Stomach (tissue), 4 donors: ENCODE measurements around the gene HORMAD2.

Experiments used
- POLR2AphosphoS5 ChIP-seq, 3 donors: sonication (generic); formaldehyde crosslinking; IDR thresholded peaks; one replicate each; pipeline ENCODE4 v1.6.1; 2016; ENCODE audit warnings: antibody characterized with exemption in 3 of 3
- TF ChIP-seq, protein P1 (sequence below), 7 experiments: fragments of 450-650 bp in 4 of 7; fragments of 200-600 bp in 3 of 7; sonication (generic) in 3 of 7; IDR thresholded peaks; one replicate each; pipeline ENCODE4 v1.5.1; 2016 to 2019; ENCODE audit warnings: antibody characterized with exemption in 7 of 7, control low read depth in 2 of 7, mild to moderate bottlenecking in 1 of 7

DNA sequence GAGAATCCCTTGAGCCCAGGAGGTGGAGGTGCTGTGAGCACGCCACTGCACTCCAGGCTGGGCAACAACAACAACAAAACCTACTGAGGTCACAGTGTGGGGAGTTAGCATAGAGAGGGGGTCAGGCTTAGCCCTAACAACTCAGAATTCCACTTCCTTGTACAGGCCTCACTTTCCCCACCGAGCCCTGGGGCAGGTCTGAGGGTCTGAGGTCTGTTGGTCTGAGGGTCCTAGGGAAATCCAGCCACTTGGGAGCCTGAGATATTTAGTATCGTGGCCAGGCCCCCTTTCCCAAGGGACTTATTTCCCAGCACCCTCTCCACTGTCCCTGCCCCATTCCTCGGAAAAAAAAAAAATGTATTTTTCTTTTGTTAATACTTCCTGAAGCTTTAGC lies 34.8 kb upstream of the HORMAD2 start:
- TF ChIP-seq POLR2AphosphoS5 (IDR thresholded peaks at IDR 0.05) = no peak
- TF ChIP-seq, protein P1, sequence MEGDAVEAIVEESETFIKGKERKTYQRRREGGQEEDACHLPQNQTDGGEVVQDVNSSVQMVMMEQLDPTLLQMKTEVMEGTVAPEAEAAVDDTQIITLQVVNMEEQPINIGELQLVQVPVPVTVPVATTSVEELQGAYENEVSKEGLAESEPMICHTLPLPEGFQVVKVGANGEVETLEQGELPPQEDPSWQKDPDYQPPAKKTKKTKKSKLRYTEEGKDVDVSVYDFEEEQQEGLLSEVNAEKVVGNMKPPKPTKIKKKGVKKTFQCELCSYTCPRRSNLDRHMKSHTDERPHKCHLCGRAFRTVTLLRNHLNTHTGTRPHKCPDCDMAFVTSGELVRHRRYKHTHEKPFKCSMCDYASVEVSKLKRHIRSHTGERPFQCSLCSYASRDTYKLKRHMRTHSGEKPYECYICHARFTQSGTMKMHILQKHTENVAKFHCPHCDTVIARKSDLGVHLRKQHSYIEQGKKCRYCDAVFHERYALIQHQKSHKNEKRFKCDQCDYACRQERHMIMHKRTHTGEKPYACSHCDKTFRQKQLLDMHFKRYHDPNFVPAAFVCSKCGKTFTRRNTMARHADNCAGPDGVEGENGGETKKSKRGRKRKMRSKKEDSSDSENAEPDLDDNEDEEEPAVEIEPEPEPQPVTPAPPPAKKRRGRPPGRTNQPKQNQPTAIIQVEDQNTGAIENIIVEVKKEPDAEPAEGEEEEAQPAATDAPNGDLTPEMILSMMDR (IDR thresholded peaks at IDR 0.05) = no peak
